Urinary bladder (tissue), 4 donors: ENCODE data around the gene SLC8A3. TPM values are rescaled to one million over a fixed set of nuclear protein-coding genes. Genes with fewer than 3 reads are reported as not detected.

ENCODE experiments used
- DNase-seq: peaks from one replicate; pipeline ENCODE4 v3.0.0-alpha.2; 2015; ENCODE audit errors: extremely low spot score
- H3K27ac ChIP-seq: one replicate; pipeline ENCODE4 v1.5.1; 2013; ENCODE audit warnings: low read depth, mild to moderate bottlenecking, moderate library complexity
- H3K36me3 ChIP-seq: one replicate; pipeline ENCODE4 v1.6.1; 2013; ENCODE audit warnings: mild to moderate bottlenecking, moderate library complexity; ENCODE audit not compliant: insufficient read depth
- H3K4me1 ChIP-seq: one replicate; pipeline ENCODE4 v1.6.1; 2013; ENCODE audit warnings: mild to moderate bottlenecking, moderate library complexity; ENCODE audit not compliant: insufficient read depth
- H3K4me3 ChIP-seq: one replicate; pipeline ENCODE4 v1.5.1; 2013; ENCODE audit warnings: low read depth, low read length
- WGBS: extraction: QIAGEN DNeasy Blood & Tissue Kit; methylation state at CpG from one replicate; pipeline ENCODE4 v1.1.7; 2013; 5-methylcytosine and 5-hydroxymethylcytosine counted together
- polyA plus RNA-seq: library from polyadenylated mRNA; stranded (reverse); fragments of 200-250 nt; gene quantifications from one replicate; pipeline ENCODE4 v1.2.3, GENCODE V29; 2013
- total RNA-seq: library from RNA; depleted of rRNA; stranded (reverse); fragments of >200 nt; gene quantifications from one replicate; pipeline ENCODE4 v1.2.3, GENCODE V29; 2014
- donor health status: healthy with polysubstance abuse.
- donor health status: healthy.

Gene SLC8A3
- total and polyA plus RNA-seq, 2 donors, result 0.56 to 3.0 TPM

GRCh38 chr14:70094106-70094505 is 94.6 kb downstream of the SLC8A3 start:
- no peak for DNase-seq
- H3K27ac ChIP-seq, result no peak overlapping the region
- no peaks in the 10 kb centered on the region for H3K4me1 ChIP-seq
- H3K4me3 ChIP-seq, result no peak overlapping the region
- no peaks in the 10 kb centered on the region for H3K36me3 ChIP-seq
- 94% methylated on average over 3 of the region's 3 CpGs for WGBS

- DNase-seq, result no peak
- WGBS, result 89% methylated on average over 2 of the region's 2 CpGs
- no peak overlapping the region for H3K4me3 ChIP-seq
Observed at GRCh38 chr14:70093156-70093555, 95.6 kb downstream of the SLC8A3 start.

GRCh38 chr14:70087380-70087697 is 101.4 kb downstream of the SLC8A3 start:
- Histone ChIP-seq H3K27ac (no peak overlapping the region), H3K4me1 (no peaks in the 10 kb centered on the region), H3K4me3 (no peak overlapping the region), H3K36me3 (no peaks in the 10 kb centered on the region)
- WGBS, result 3% methylated on average over 2 of the region's 2 CpGs
- DNase-seq, result no peak

More at GRCh38 chr14:70093156-70093555, 95.6 kb downstream of the SLC8A3 start:
- Histone ChIP-seq H3K36me3 (no peaks in the 10 kb centered on the region), H3K27ac (no peak overlapping the region), H3K4me1 (no peaks in the 10 kb centered on the region)

GRCh38 chr14:70086685-70087379 is 101.9 kb downstream of the SLC8A3 start:
- WGBS, result 33% methylated on average over 5 of the region's 5 CpGs
- no peaks in the 10 kb centered on the region for H3K36me3 ChIP-seq
- H3K27ac ChIP-seq, result no peak overlapping the region
- H3K4me3 ChIP-seq, result no peak overlapping the region
- no peak for DNase-seq
- H3K4me1 ChIP-seq, result no peaks in the 10 kb centered on the region

GRCh38 chr14:70084226-70084625 is 104.5 kb downstream of the SLC8A3 start:
- no peaks in the 10 kb centered on the region for H3K4me1 ChIP-seq
- 48% methylated on average over 2 of the region's 2 CpGs for WGBS
- DNase-seq, result no peak
- no peak overlapping the region for H3K4me3 ChIP-seq
- H3K27ac ChIP-seq, result no peak overlapping the region
- H3K36me3 ChIP-seq, result no peaks in the 10 kb centered on the region

- Histone ChIP-seq H3K27ac (no peak overlapping the region), H3K4me3 (no peak overlapping the region), H3K4me1 (no peaks in the 10 kb centered on the region), H3K36me3 (no peaks in the 10 kb centered on the region)
- WGBS, result 53% methylated on average over 2 of the region's 2 CpGs
- DNase-seq, result no peak
Observed at GRCh38 chr14:70082394-70082793, 106.4 kb downstream of the SLC8A3 start.

- 78% methylated on average over 6 of the region's 6 CpGs for WGBS
- Histone ChIP-seq H3K36me3 (no peaks in the 10 kb centered on the region), H3K27ac (no peak overlapping the region), H3K4me3 (no peak overlapping the region), H3K4me1 (no peaks in the 10 kb centered on the region)
- DNase-seq, result no peak
Observed at GRCh38 chr14:70080076-70080475, 108.7 kb downstream of the SLC8A3 start.

GRCh38 chr14:70078329-70078728 is 110.4 kb downstream of the SLC8A3 start:
- Histone ChIP-seq H3K4me3 (no peak overlapping the region), H3K36me3 (no peaks in the 10 kb centered on the region), H3K27ac (no peak overlapping the region), H3K4me1 (no peaks in the 10 kb centered on the region)
- DNase-seq, result no peak

GRCh38 chr14:70077720-70078119 is 111.0 kb downstream of the SLC8A3 start:
- no peaks in the 10 kb centered on the region for H3K36me3 ChIP-seq
- no peak overlapping the region for H3K4me3 ChIP-seq
- WGBS, result 55% methylated on average over 2 of the region's 2 CpGs
- H3K4me1 ChIP-seq, result no peaks in the 10 kb centered on the region
- H3K27ac ChIP-seq, result no peak overlapping the region
- no peak for DNase-seq

- no peak overlapping the region for H3K27ac ChIP-seq
- H3K4me1 ChIP-seq, result no peaks in the 10 kb centered on the region
- no peak for DNase-seq
- no peaks in the 10 kb centered on the region for H3K36me3 ChIP-seq
- 89% methylated on average over 3 of the region's 3 CpGs for WGBS
- no peak overlapping the region for H3K4me3 ChIP-seq
Observed at GRCh38 chr14:70077005-70077404, 111.7 kb downstream of the SLC8A3 start.

GRCh38 chr14:70073924-70074566 is 114.7 kb downstream of the SLC8A3 start:
- Histone ChIP-seq H3K36me3 (no peaks in the 10 kb centered on the region), H3K27ac (no peak overlapping the region), H3K4me3 (no peak overlapping the region), H3K4me1 (no peaks in the 10 kb centered on the region)
- 53% methylated on average over 3 of the region's 3 CpGs for WGBS
- no peak for DNase-seq

GRCh38 chr14:70069186-70069585 is 119.6 kb downstream of the SLC8A3 start:
- no peaks in the 10 kb centered on the region for H3K36me3 ChIP-seq
- H3K4me3 ChIP-seq, result no peak overlapping the region
- no peak overlapping the region for H3K27ac ChIP-seq
- WGBS, result 78% methylated on average over 5 of the region's 5 CpGs
- no peaks in the 10 kb centered on the region for H3K4me1 ChIP-seq
- DNase-seq, result no peak

GRCh38 chr14:70067810-70068209 is 120.9 kb downstream of the SLC8A3 start:
- Histone ChIP-seq H3K36me3 (no peaks in the 10 kb centered on the region), H3K4me3 (no peak overlapping the region), H3K27ac (no peak overlapping the region), H3K4me1 (no peaks in the 10 kb centered on the region)
- no peak for DNase-seq
- WGBS, result 89% methylated on average over 5 of the region's 5 CpGs

- WGBS, result 40% methylated on average over 11 of the region's 11 CpGs
Observed at GRCh38 chr14:70064136-70064865, 124.5 kb downstream of the SLC8A3 start.

More at GRCh38 chr14:70064136-70064865, 124.5 kb downstream of the SLC8A3 start:
- Histone ChIP-seq H3K4me3 (no peak overlapping the region), H3K4me1 (no peaks in the 10 kb centered on the region), H3K27ac (no peak overlapping the region), H3K36me3 (no peaks in the 10 kb centered on the region)
- no peak for DNase-seq
